IMR-90 (cell line): ENCODE measurements around the gene DAD1. TPM values are rescaled to one million over a fixed set of nuclear protein-coding genes. Genes with fewer than 3 reads are reported as not detected.

ENCODE experiments used
- ATAC-seq: fragments of 200-7000 bp; cut with Tn5 transposase; 2 replicates; pipeline ENCODE4 v1.9.1; 2020; ENCODE audit warnings: low read depth, mild to moderate bottlenecking, moderate library complexity
- BruUV-seq: library from RNA; stranded (reverse); fragments of 400-500 nt; replicated peaks from 2 replicates; lab custom pipeline; 2021; lab: Mats Ljungman, UMichigan
- CTCF ChIA-PET: fragments of 300-600 bp; formaldehyde crosslinking; extraction: SDS; loops from one replicate; lab custom pipeline; 2021; ENCODE audit warnings: antibody characterized with exemption; lab: Yijun Ruan, JAX
- POLR2A ChIA-PET: fragments of 300-600 bp; sonication (Branson Sonifier 250); formaldehyde crosslinking; loops from one replicate; lab custom pipeline; 2022; ENCODE audit warnings: antibody characterized with exemption; ENCODE audit not compliant: unreplicated experiment; lab: Charles Lee
- DNase-seq: peaks from one replicate; pipeline ENCODE4 v3.0.0; 2013
- H2AFZ ChIP-seq: replicated peaks from 2 replicates; pipeline ENCODE3; 2013; ENCODE audit warnings: low read length, mild to moderate bottlenecking; ENCODE audit not compliant: poor library complexity
- H2AK5ac ChIP-seq: 2 replicates; pipeline ENCODE4 v1.6.1; 2013; ENCODE audit warnings: low read depth, low read length, inconsistent platforms
- H2AK9ac ChIP-seq: replicated peaks from 2 replicates; pipeline ENCODE3; 2013; ENCODE audit warnings: mild to moderate bottlenecking, low read depth, low read length, moderate library complexity; ENCODE audit not compliant: poor library complexity
- H2BK120ac ChIP-seq: 2 replicates; pipeline ENCODE4 v1.6.1; 2013; ENCODE audit warnings: low read depth, low read length, inconsistent platforms
- H2BK15ac ChIP-seq: 3 replicates; pipeline ENCODE4 v1.6.1; 2013; ENCODE audit warnings: low read depth, low read length, inconsistent platforms
- H2BK20ac ChIP-seq: 2 replicates; pipeline ENCODE4 v1.6.1; 2013; ENCODE audit warnings: low read depth, mild to moderate bottlenecking, inconsistent platforms, low read length, moderate library complexity
- H2BK5ac ChIP-seq: 2 replicates; pipeline ENCODE4 v1.6.1; 2013; ENCODE audit warnings: mild to moderate bottlenecking, low read depth, low read length, inconsistent platforms; ENCODE audit not compliant: poor library complexity, severe bottlenecking
- H3K14ac ChIP-seq: replicated peaks from 2 replicates; pipeline ENCODE4 v1.6.1; 2013; ENCODE audit warnings: low read depth, low read length, inconsistent platforms
- H3K18ac ChIP-seq: 2 replicates; pipeline ENCODE4 v1.6.1; 2013; ENCODE audit warnings: low read depth, low read length, control low read depth
- H3K23ac ChIP-seq: 2 replicates; pipeline ENCODE4 v1.6.1; 2013; ENCODE audit warnings: low read depth, low read length, inconsistent platforms
- H3K27ac ChIP-seq: 2 replicates; pipeline ENCODE4 v1.5.1; 2013; ENCODE audit warnings: mild to moderate bottlenecking, control low read depth, low read length; ENCODE audit not compliant: insufficient read depth
- H3K27me3 ChIP-seq: 2 replicates; pipeline ENCODE4 v1.6.1; 2013; ENCODE audit warnings: low read length; ENCODE audit not compliant: control insufficient read depth, insufficient read depth
- H3K36me3 ChIP-seq: 2 replicates; pipeline ENCODE4 v1.6.1; 2013; ENCODE audit warnings: low read length, mixed read lengths; ENCODE audit not compliant: control insufficient read depth, insufficient read depth
- H3K4ac ChIP-seq: 2 replicates; pipeline ENCODE4 v1.6.1; 2013; ENCODE audit warnings: low read depth, low read length, inconsistent platforms
- H3K4me1 ChIP-seq: 2 replicates; pipeline ENCODE4 v1.6.1; 2013; ENCODE audit warnings: low read length, mixed read lengths; ENCODE audit not compliant: control insufficient read depth, insufficient read depth
- H3K4me2 ChIP-seq: 2 replicates; pipeline ENCODE4 v1.6.1; 2013; ENCODE audit warnings: low read depth, mild to moderate bottlenecking, control low read depth, low read length, moderate library complexity
- H3K4me3 ChIP-seq: 2 replicates; pipeline ENCODE4 v1.5.1; 2013; ENCODE audit warnings: low read depth, mild to moderate bottlenecking, control low read depth, low read length, moderate library complexity; ENCODE audit not compliant: insufficient read depth
- H3K56ac ChIP-seq: 2 replicates; pipeline ENCODE4 v1.6.1; 2013; ENCODE audit warnings: low read length, inconsistent platforms; ENCODE audit not compliant: insufficient read depth; ENCODE audit errors: extremely low read depth
- H3K79me1 ChIP-seq, 2 experiments: 2 replicates each; pipeline ENCODE4 v1.6.1; 2013; ENCODE audit warnings: low read length in 2 of 2, inconsistent platforms in 1 of 2, low read depth in 1 of 2
- H3K9ac ChIP-seq: 2 replicates; pipeline ENCODE4 v1.6.1; 2013; ENCODE audit warnings: low read depth, low read length, control low read depth
- H3K9me1 ChIP-seq: 2 replicates; pipeline ENCODE4 v1.6.1; 2013; ENCODE audit warnings: low read length, inconsistent platforms; ENCODE audit not compliant: insufficient read depth
- H3K9me3 ChIP-seq: 2 replicates; pipeline ENCODE4 v1.6.1; 2013; ENCODE audit warnings: low read length; ENCODE audit not compliant: control insufficient read depth, insufficient read depth
- H4K20me1 ChIP-seq: 2 replicates; pipeline ENCODE4 v1.6.1; 2013; ENCODE audit warnings: low read length, inconsistent platforms; ENCODE audit not compliant: insufficient read depth
- H4K5ac ChIP-seq: 2 replicates; pipeline ENCODE4 v1.6.1; 2013; ENCODE audit warnings: mild to moderate bottlenecking, low read depth, low read length, control low read depth
- H4K8ac ChIP-seq, 2 experiments: 2 replicates each; pipeline ENCODE4 v1.6.1; 2013; ENCODE audit warnings: low read depth in 2 of 2, low read length in 2 of 2, control low read depth in 1 of 2, inconsistent platforms in 1 of 2
- H4K91ac ChIP-seq: 2 replicates; pipeline ENCODE4 v1.6.1; 2013; ENCODE audit warnings: low read depth, low read length, inconsistent platforms; ENCODE audit not compliant: insufficient read depth
- BHLHE40 ChIP-seq: fragments of 150-350 bp; IDR thresholded peaks from 2 replicates; pipeline ENCODE4 v1.6.1; 2016; ENCODE audit warnings: mild to moderate bottlenecking, low read depth, low read length
- CEBPB ChIP-seq: IDR thresholded peaks from 2 replicates; pipeline ENCODE4 v1.6.1; 2012; ENCODE audit warnings: low read depth, low read length, improper control_type of control experiment
- CHD1 ChIP-seq: IDR thresholded peaks from 2 replicates; pipeline ENCODE4 v1.6.1; 2012; ENCODE audit warnings: low read depth, low read length, improper control_type of control experiment
- ELK1 ChIP-seq: fragments of 150-350 bp; IDR thresholded peaks from 2 replicates; pipeline ENCODE4 v1.6.1; 2016; ENCODE audit warnings: low read depth, mild to moderate bottlenecking, low read length, moderate library complexity, borderline replicate concordance
- MAFK ChIP-seq: IDR thresholded peaks from 2 replicates; pipeline ENCODE4 v1.6.1; 2012; ENCODE audit warnings: low read depth, low read length, improper control_type of control experiment
- MAZ ChIP-seq: IDR thresholded peaks from 2 replicates; pipeline ENCODE4 v1.6.1; 2012; ENCODE audit warnings: low read depth, mild to moderate bottlenecking, low read length, improper control_type of control experiment, moderate library complexity, borderline replicate concordance
- MXI1 ChIP-seq: IDR thresholded peaks from 2 replicates; pipeline ENCODE4 v1.6.1; 2012; ENCODE audit warnings: low read depth, mild to moderate bottlenecking, low read length, moderate library complexity, borderline replicate concordance
- NFE2L2 ChIP-seq: fragments of 150-350 bp; IDR thresholded peaks from 2 replicates; pipeline ENCODE4 v1.6.1; 2016; ENCODE audit warnings: low read depth, mild to moderate bottlenecking, low read length
- POLR2A ChIP-seq: IDR thresholded peaks from 2 replicates; pipeline ENCODE4 v1.6.1; 2012; ENCODE audit warnings: mild to moderate bottlenecking, low read depth, low read length
- RAD21 ChIP-seq: IDR thresholded peaks from 2 replicates; pipeline ENCODE4 v1.6.1; 2012; ENCODE audit warnings: low read length, improper control_type of control experiment
- RFX5 ChIP-seq: IDR thresholded peaks from 2 replicates; pipeline ENCODE4 v1.8.0; 2012; ENCODE audit warnings: low read depth, mild to moderate bottlenecking, low read length, moderate library complexity
- USF2 ChIP-seq: fragments of 150-350 bp; IDR thresholded peaks from 2 replicates; pipeline ENCODE4 v1.6.1; 2017; ENCODE audit warnings: mild to moderate bottlenecking, antibody characterized with exemption, low read length, low read depth
- WGBS, 2 experiments: methylation state at CpG; one replicate each; pipeline versions ENCODE4 v1.1.5 to v1.1.7; 2013; ENCODE audit warnings: missing lambda C conversion rate in 2 of 2; ENCODE audit not compliant: insufficient read length in 1 of 2; ENCODE audit errors: extremely low coverage in 2 of 2; 5-methylcytosine and 5-hydroxymethylcytosine counted together
- dilution Hi-C: fragments of 300-500 bp; cut with HindIII; formaldehyde crosslinking; loops from one replicate; pipeline ENCODE4 v1.14.3; 2018; ENCODE audit warnings: low sequenced_read_pairs; ENCODE audit not compliant: unreplicated experiment
- in situ Hi-C: fragments of 300-500 bp; cut with MboI; formaldehyde crosslinking; loops from 3 replicates; pipeline ENCODE4 v1.14.3; 2019; ENCODE audit warnings: low sequenced_read_pairs, inconsistent platforms, mixed read lengths
- intact Hi-C: fragments of 100-400 bp; cut with micrococcal nuclease; formaldehyde crosslinking; loops from 2 replicates; pipeline ENCODE4 v1.10.0; 2022
- polyA plus RNA-seq, 3 experiments: library from polyadenylated mRNA; depleted of rRNA; stranded (reverse); fragments of >200 nt; gene quantifications; 2 replicates each; pipeline ENCODE4 v1.2.3, GENCODE V29; 2012; ENCODE audit warnings: low replicate concordance in 1 of 3
- total RNA-seq: library from RNA; depleted of rRNA; stranded (reverse); fragments of >200 nt; gene quantifications from 2 replicates; pipeline ENCODE4 v1.2.3, GENCODE V29; 2012

DAD1 gene
- total and polyA plus RNA-seq, 2 of the 4 experiments (the other 2 are of a cell fraction), result 396 to 496 TPM

GRCh38 chr14:22559041-22559440 is 30.0 kb downstream of the DAD1 start:
- Histone ChIP-seq H3K4me3 (no peak overlapping the region), H3K27me3 (no peaks in the 10 kb centered on the region), H3K23ac (no peak overlapping the region), H3K9me3 (no peaks in the 10 kb centered on the region), H3K4ac (no peak overlapping the region), H3K9ac (no peak overlapping the region), H2BK15ac (no peak overlapping the region), H3K36me3 (peaks cover 4% of the 10 kb centered on the region), H2AK9ac (no peak overlapping the region), H3K79me1 (peaks cover 0 to 9% of the 10 kb centered on the region in 2 experiments; a peak in 2 of 4 replicates), H3K27ac (no peak overlapping the region), H2BK20ac (no peak overlapping the region), H3K56ac (no peak overlapping the region), H4K91ac (no peak overlapping the region), H2BK5ac (no peak overlapping the region), H2AFZ (no peak overlapping the region), H3K9me1 (peaks cover 8% of the 10 kb centered on the region), H2BK120ac (no peak overlapping the region), H3K18ac (no peak overlapping the region), H4K5ac (no peak overlapping the region), H2AK5ac (no peak overlapping the region), H3K4me1 (peaks cover 13% of the 10 kb centered on the region), H3K14ac (no peak overlapping the region), H4K20me1 (no peaks in the 10 kb centered on the region), H4K8ac (no peak overlapping the region), H3K4me2 (no peak overlapping the region)
- intact Hi-C loops (loop anchor here (5.0 to 10.0 kb wide), 4 partner anchors 208 to 746 kb away; partner anchors contain the start of genes BCL2L2, MMP14, OXA1L and PPP1R3E), dilution Hi-C loops (no loop called here), in situ Hi-C loops (loop anchor here (5.0 to 10.0 kb wide), 4 partner anchors 167 to 506 kb away; partner anchors contain the start of gene OXA1L)
- BruUV-seq, result no TSS peak
- no peak for ATAC-seq
- CTCF ChIA-PET, result interaction anchor here (0.9 kb wide), 1 partner anchor 427 kb away, joined by 3 read pairs; no protein-coding TSS in a partner anchor
- no peak for DNase-seq
- 57% methylated on average over 1 of the region's 1 CpG; no CpG with 5 or more reads in 1 of the 2 experiments for WGBS, 2 experiments
- POLR2A ChIA-PET, result no interaction called here
- no peak for TF ChIP-seq CEBPB
- no peak for TF ChIP-seq USF2
- TF ChIP-seq RAD21, result no peak
- no peak for TF ChIP-seq POLR2A
- TF ChIP-seq CHD1, result no peak
- TF ChIP-seq MXI1, result no peak
- TF ChIP-seq NFE2L2, result no peak
- no peak for TF ChIP-seq BHLHE40
- TF ChIP-seq ELK1, result no peak
- no peak for TF ChIP-seq MAFK
- TF ChIP-seq MAZ, result no peak
- TF ChIP-seq RFX5, result no peak
